ENCODE results near the gene HECTD4. TPM values are rescaled to one million over a fixed set of nuclear protein-coding genes. Genes with fewer than 3 reads are reported as not detected.

The HECTD4 gene
- total and polyA plus RNA-seq, 2 of the 4 experiments (the other 2 are of a cell fraction): 12.9 to 13.0 TPM

DNA sequence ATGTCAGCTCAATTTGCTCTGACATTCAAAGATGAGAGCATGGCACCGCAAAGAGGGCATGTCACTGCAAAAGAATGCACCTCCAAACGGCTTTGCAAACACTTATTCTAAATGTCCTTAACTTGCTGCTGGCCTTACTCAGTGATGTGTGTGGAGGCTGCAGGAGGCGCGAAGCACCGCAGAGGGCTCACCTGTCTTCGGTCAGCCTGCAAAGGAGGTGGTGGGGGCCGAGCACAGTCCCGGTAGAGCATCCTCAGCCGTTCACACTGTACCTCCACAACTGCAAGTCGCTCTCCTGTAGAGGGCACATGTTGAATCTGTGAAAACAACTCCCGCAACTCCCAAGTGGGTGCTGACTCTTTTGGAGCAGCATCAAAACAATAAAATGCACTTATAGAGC lies 163.0 kb downstream of the HECTD4 start:
- TF ChIP-seq BHLHE40 (IDR thresholded peaks at IDR 0.05; ENCODE audit: low read depth, low read length) (no peak), RAD21 (IDR thresholded peaks at IDR 0.05; ENCODE audit: low read length) (no peak), MAFK (IDR thresholded peaks at IDR 0.05; ENCODE audit: low read depth, low read length) (no peak), NFE2L2 (IDR thresholded peaks at IDR 0.05; ENCODE audit: low read depth, low read length) (no peak), RFX5 (IDR thresholded peaks at IDR 0.05; ENCODE audit: low read depth, low read length) (no peak), MAZ (IDR thresholded peaks at IDR 0.05; ENCODE audit: borderline replicate concordance, low read depth, low read length) (no peak), FOS (IDR thresholded peaks at IDR 0.05; ENCODE audit: low read depth, low read length) (no peak), CHD1 (IDR thresholded peaks at IDR 0.05; ENCODE audit: low read depth, low read length) (no peak), CEBPB (IDR thresholded peaks at IDR 0.05; ENCODE audit: low read depth, low read length) (no peak), POLR2A (IDR thresholded peaks at IDR 0.05; ENCODE audit: low read depth, low read length) (no peak), SMC3 (IDR thresholded peaks at IDR 0.05; ENCODE audit: low read depth, low read length) (no peak), RCOR1 (IDR thresholded peaks at IDR 0.05; ENCODE audit: insufficient replicate concordance, low read length) (no peak), MXI1 (IDR thresholded peaks at IDR 0.05; ENCODE audit: borderline replicate concordance, low read depth, low read length) (no peak)
- TF ChIP-seq, protein P1, sequence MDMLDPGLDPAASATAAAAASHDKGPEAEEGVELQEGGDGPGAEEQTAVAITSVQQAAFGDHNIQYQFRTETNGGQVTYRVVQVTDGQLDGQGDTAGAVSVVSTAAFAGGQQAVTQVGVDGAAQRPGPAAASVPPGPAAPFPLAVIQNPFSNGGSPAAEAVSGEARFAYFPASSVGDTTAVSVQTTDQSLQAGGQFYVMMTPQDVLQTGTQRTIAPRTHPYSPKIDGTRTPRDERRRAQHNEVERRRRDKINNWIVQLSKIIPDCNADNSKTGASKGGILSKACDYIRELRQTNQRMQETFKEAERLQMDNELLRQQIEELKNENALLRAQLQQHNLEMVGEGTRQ (IDR thresholded peaks at IDR 0.05; ENCODE audit: low read depth, low read length): no peak
- TF ChIP-seq, protein P2, sequence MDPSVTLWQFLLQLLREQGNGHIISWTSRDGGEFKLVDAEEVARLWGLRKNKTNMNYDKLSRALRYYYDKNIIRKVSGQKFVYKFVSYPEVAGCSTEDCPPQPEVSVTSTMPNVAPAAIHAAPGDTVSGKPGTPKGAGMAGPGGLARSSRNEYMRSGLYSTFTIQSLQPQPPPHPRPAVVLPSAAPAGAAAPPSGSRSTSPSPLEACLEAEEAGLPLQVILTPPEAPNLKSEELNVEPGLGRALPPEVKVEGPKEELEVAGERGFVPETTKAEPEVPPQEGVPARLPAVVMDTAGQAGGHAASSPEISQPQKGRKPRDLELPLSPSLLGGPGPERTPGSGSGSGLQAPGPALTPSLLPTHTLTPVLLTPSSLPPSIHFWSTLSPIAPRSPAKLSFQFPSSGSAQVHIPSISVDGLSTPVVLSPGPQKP (IDR thresholded peaks at IDR 0.05; ENCODE audit: borderline replicate concordance, low read depth, low read length): no peak
- TF ChIP-seq, protein P3, sequence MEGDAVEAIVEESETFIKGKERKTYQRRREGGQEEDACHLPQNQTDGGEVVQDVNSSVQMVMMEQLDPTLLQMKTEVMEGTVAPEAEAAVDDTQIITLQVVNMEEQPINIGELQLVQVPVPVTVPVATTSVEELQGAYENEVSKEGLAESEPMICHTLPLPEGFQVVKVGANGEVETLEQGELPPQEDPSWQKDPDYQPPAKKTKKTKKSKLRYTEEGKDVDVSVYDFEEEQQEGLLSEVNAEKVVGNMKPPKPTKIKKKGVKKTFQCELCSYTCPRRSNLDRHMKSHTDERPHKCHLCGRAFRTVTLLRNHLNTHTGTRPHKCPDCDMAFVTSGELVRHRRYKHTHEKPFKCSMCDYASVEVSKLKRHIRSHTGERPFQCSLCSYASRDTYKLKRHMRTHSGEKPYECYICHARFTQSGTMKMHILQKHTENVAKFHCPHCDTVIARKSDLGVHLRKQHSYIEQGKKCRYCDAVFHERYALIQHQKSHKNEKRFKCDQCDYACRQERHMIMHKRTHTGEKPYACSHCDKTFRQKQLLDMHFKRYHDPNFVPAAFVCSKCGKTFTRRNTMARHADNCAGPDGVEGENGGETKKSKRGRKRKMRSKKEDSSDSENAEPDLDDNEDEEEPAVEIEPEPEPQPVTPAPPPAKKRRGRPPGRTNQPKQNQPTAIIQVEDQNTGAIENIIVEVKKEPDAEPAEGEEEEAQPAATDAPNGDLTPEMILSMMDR (conservative IDR thresholded peaks at IDR 0.05; ENCODE audit: low read depth, low read length): no peak
- no peak overlapping the region for H3K27ac ChIP-seq (ENCODE audit: insufficient read depth, low read length)
- no peak overlapping the region for H4K5ac ChIP-seq (ENCODE audit: low read depth, low read length)
- no peaks in the 10 kb centered on the region for H4K20me1 ChIP-seq (ENCODE audit: insufficient read depth, low read length)
- no peak overlapping the region for H3K18ac ChIP-seq (ENCODE audit: low read depth, low read length)
- H4K8ac ChIP-seq (ENCODE audit: low read depth in 2 of 2, low read length in 2 of 2): no peak overlapping the region
- intact Hi-C loops (cut with micrococcal nuclease) (no loop called here), in situ Hi-C loops (cut with MboI; ENCODE audit: low sequenced_read_pairs) (no loop called here), dilution Hi-C loops (cut with HindIII; ENCODE audit: low sequenced_read_pairs, unreplicated experiment) (no loop called here)
- POLR2A ChIA-PET (ENCODE audit: unreplicated experiment): interaction anchor here (0.6 kb wide), 2 partner anchors 11 to 172 kb away, joined by 3 to 4 read pairs; no protein-coding TSS in a partner anchor
- H3K4me3 ChIP-seq (ENCODE audit: insufficient read depth, low read depth, low read length): no peak overlapping the region
- H2AFZ ChIP-seq (replicated peaks; ENCODE audit: low read length, poor library complexity): no peak overlapping the region
- H2AK5ac ChIP-seq (ENCODE audit: low read depth, low read length): no peak overlapping the region
- no peak overlapping the region for H3K4me2 ChIP-seq (ENCODE audit: low read depth, low read length)
- no peak overlapping the region for H3K23ac ChIP-seq (ENCODE audit: low read depth, low read length)
- no peak overlapping the region for H2BK5ac ChIP-seq (ENCODE audit: low read depth, low read length, poor library complexity, severe bottlenecking)
- peaks cover 29% of the 10 kb centered on the region for H3K36me3 ChIP-seq (ENCODE audit: control insufficient read depth, insufficient read depth, low read length)
- no peak for DNase-seq
- H2AK9ac ChIP-seq (replicated peaks; ENCODE audit: low read depth, low read length, poor library complexity): no peak overlapping the region
- H2BK20ac ChIP-seq (ENCODE audit: low read depth, low read length): no peak overlapping the region
- H3K27me3 ChIP-seq (ENCODE audit: control insufficient read depth, insufficient read depth, low read length): no peaks in the 10 kb centered on the region
- no peaks in the 10 kb centered on the region for H3K79me1 ChIP-seq (ENCODE audit: low read depth in 1 of 2, low read length in 2 of 2)
- no peak overlapping the region for H4K91ac ChIP-seq (ENCODE audit: insufficient read depth, low read depth, low read length)
- CTCF ChIA-PET: interaction anchor here (0.6 to 1.4 kb wide), 3 partner anchors 11 to 54 kb away, joined by 3 to 7 read pairs (median 3); no protein-coding TSS in a partner anchor
- H3K9me1 ChIP-seq (ENCODE audit: insufficient read depth, low read length): 0 out of 2 replicates have a peak, but pooled peaks cover 2% of the 10 kb centered on the region
- H2BK15ac ChIP-seq (ENCODE audit: low read depth, low read length): no peak overlapping the region
- H3K4me1 ChIP-seq (ENCODE audit: control insufficient read depth, insufficient read depth, low read length): peaks cover 2% of the 10 kb centered on the region; the same call in 1 of the 2 replicates
- no TSS peak for BruUV-seq (replicated peaks)
- H3K56ac ChIP-seq (ENCODE audit: extremely low read depth, insufficient read depth, low read length): no peak overlapping the region
- no peak overlapping the region for H3K9ac ChIP-seq (ENCODE audit: low read depth, low read length)
- no peaks in the 10 kb centered on the region for H3K9me3 ChIP-seq (ENCODE audit: control insufficient read depth, insufficient read depth, low read length)
- H3K4ac ChIP-seq (ENCODE audit: low read depth, low read length): no peak overlapping the region
- ATAC-seq (ENCODE audit: low read depth): no peak
- WGBS, 2 experiments (ENCODE audit: extremely low coverage in 2 of 2, insufficient read length in 1 of 2): 60% methylated on average over 1 of the region's 11 CpGs; no CpG with 5 or more reads in 1 of the 2 experiments
- no peak overlapping the region for H2BK120ac ChIP-seq (ENCODE audit: low read depth, low read length)
- no peak overlapping the region for H3K14ac ChIP-seq (replicated peaks; ENCODE audit: low read depth, low read length)

Measured in IMR-90 (cell line).